WI38 (cell line): ENCODE data around the gene LHPP.

ENCODE experiments used
- H3K4me3 ChIP-seq: 2 replicates; pipeline ENCODE4 v1.5.1; 2011; ENCODE audit warnings: low read depth, mild to moderate bottlenecking, control low read depth, low read length
- TF ChIP-seq, protein P1 (sequence below): IDR thresholded peaks from 2 replicates; pipeline ENCODE4 v1.5.1; 2012; ENCODE audit warnings: low read depth, mild to moderate bottlenecking, control low read depth, low read length

LHPP gene

DNA sequence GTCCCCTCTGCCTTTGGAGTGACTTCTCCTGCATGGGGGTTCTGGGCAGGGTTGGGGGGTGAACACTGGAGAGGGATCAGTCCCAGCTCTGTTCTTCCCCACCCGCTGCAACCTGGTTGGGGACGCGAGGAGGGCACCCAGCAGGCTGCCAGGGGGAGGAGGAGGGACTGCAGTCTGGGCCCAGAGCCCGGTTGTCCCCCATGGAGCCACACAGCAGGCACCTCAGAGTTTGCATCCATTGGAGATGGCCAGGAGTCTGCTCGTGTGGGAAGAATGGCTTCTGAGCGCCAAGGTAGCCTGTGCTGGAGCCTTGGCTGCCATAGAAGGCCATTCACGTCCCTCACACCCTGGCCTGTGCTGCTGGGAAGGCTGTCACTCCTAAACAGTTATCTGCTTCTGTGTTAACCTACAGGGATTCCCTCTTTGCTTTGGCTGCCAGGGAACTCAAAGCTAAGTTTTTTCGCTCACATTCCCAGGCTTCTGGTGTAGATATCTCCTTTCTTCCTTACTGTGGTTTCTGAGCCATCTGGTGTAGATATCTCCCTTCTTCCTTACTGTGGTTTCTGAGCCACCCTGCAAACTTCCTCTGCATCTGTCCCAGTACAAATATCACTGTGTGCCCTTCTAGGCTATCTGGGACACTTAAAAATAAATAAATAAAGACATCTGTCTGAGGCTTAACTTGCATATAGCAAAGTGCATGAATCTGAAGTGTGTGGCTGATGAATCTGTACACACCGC, 133.7 kb downstream of the LHPP start:
- H3K4me3 ChIP-seq, result no peak overlapping the region

DNA sequence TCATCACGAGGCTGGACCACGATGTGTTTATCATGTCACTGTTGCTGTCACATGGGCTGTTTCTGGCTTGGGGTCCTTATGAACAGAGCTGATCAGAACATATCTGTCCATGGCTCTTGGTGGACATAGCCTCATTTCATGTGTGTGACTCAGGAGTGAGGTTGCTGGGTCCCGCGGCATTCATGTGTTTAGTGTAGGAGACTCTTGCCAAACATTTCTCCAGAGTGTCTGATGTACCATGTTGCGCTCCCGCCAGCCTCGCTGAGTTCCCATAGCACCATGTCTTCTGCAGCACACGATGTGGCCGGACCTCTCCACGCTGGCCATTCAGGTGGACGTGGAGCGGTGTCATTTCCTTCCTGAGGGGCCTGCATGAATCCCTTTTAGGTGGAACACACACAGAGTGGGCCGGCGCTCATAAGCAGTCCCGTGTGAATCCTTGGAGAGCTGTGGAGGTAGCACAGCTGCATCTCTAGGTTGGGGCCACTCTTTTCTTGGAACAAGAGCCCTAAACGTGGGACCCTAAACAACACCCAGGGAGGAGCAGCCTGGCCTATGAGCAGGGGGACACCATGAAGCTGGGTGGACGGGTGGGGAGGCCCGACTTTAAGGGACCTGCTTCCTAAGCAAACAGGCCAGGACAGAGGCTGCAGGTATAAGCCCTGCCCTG, 134.6 kb downstream of the LHPP start:
- no peak overlapping the region for H3K4me3 ChIP-seq
- TF ChIP-seq, protein P1, sequence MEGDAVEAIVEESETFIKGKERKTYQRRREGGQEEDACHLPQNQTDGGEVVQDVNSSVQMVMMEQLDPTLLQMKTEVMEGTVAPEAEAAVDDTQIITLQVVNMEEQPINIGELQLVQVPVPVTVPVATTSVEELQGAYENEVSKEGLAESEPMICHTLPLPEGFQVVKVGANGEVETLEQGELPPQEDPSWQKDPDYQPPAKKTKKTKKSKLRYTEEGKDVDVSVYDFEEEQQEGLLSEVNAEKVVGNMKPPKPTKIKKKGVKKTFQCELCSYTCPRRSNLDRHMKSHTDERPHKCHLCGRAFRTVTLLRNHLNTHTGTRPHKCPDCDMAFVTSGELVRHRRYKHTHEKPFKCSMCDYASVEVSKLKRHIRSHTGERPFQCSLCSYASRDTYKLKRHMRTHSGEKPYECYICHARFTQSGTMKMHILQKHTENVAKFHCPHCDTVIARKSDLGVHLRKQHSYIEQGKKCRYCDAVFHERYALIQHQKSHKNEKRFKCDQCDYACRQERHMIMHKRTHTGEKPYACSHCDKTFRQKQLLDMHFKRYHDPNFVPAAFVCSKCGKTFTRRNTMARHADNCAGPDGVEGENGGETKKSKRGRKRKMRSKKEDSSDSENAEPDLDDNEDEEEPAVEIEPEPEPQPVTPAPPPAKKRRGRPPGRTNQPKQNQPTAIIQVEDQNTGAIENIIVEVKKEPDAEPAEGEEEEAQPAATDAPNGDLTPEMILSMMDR, result no peak

More for the DNA sequence above, 133.7 kb downstream of the LHPP start:
- TF ChIP-seq, protein P1, result no peak

DNA sequence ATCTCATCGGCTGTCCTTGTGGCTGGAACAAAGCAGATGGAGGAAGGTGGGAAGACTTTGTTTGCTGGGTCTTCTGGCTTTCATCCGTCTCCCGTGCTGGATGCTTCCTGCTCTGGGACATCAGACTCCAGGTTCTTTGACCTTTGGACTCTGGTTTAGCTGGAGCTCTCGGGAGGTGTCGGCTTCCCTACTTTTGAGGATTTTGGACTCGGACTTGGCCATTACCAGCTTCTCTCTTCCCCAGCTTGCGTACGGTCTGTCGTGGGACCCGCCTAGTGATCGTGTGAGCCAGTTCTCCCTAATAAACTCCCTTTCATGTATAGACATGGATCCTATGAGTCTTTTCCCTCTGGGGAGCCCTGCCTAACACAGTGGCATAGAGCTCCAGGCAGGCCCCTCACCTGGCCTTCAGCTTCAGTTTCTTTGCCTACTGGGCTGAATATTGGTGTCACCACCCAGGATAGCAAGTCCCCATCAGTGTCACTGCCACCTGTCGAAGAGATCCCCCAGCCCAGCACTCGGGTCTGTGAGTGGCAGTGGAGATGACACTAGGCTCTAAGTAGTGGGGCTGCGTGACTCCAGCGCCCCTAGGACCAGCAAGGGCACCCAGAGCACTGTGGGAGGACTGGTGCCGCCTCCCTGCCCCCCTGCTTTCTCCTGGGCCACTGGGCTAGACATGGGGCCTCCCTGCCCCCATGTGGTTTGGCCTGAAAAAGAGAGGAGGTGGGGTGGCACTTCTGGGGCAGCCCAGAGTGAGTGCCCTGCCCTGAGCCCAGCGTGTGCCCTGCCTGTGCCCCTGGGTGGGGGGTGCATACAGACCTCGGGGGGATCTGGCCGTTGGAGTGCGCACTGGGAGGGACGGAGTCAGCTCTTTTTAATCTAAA, 135.6 kb downstream of the LHPP start:
- no peak overlapping the region for H3K4me3 ChIP-seq
- TF ChIP-seq, protein P1, result no peak

DNA sequence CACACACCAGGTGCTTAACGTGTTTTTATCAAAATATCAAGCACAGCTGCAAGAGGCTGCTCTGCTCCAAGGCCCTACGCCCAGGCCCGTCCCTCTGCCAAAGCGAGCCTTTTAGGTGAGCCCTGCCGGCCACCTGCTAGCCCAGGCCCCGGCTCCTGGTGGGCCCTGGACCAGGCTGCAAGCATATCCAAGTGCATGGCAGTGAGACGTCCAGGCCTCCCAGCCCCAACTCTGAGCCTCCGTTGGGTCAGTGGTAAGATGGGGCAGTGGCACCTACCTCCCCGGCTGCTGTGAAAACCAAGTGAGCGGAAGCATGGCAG, 136.2 kb downstream of the LHPP start:
- no peak overlapping the region for H3K4me3 ChIP-seq
- TF ChIP-seq, protein P1, result no peak

DNA sequence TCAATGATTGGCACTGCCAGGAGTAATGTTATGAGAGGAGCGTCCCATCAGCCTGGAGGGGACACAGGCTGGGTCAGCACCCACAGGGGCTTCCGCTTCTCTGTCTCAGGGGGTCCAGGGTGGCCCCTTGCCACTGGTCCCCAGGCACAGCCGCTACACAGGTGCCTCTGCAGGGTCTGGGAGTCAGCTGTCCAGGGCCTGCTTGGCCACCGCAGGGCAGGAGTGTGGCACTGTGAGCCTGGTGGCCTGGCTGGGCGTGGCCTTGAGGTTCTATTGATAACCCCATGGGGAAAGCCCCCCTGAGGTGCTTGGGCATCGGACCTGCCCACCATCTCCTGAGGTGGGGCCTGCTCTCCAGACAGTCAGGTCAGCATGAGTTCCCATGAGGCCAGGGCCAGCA, 136.6 kb downstream of the LHPP start:
- no peak overlapping the region for H3K4me3 ChIP-seq
- TF ChIP-seq, protein P1, result no peak

DNA sequence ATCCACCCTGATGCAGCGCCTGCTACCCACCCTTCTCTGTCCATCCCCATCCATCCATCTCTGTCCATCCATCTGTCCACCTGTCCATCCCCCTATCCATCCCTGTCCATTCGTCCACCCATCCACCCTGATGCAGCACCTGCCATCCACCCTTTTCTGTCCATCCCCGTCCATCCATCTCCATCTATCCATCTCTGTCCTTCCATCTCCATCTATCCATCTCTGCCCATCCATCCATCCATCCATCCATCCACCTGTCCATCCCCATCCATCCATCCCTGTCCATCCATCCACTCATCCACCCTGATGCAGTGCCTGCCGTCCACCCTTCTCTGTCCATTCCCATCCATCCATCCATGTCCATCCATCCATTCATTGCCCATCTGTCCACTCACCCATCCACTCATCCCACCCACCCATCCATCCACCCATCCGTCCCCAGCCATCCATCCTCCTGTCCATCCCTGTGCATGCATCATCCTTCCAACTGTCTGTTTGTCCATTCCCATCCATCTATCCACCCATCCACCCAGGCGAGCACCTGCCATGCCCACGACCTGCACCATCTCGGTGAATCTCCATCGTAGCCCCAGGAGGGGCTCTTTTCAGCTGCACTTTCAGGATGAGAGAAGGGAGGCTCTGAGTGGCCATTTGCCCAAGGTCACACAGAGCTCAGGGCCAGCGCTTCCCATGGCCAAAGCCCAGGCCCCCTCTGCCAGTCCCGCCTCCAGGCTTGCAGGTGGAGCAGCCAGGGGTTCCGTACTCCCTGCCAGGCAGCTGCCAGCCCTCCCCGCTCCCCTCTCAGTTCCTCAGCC, 137.4 kb downstream of the LHPP start:
- H3K4me3 ChIP-seq, result no peak overlapping the region
- TF ChIP-seq, protein P1, result no peak
